ENCODE results near the gene DOC2A.
"Not testable (repeated sequence)": the region's sequence is repeated elsewhere in the genome, so short reads cannot be mapped to it uniquely, and the experiment has no call there.

- TF ChIP-seq CTCF (IDR thresholded peaks at IDR 0.05); EZH2 (IDR thresholded peaks at IDR 0.05; ENCODE audit: borderline replicate concordance, insufficient read depth, low read depth, low read length, poor library complexity, severe bottlenecking): not testable (repeated sequence)
Observed at GRCh38 chr16:30040690-30041089, 29.9 kb upstream of the DOC2A start.

All from B cell (primary cell).